Panc1 (cell line): ENCODE data around the gene CCDC159.

Experiments used
- POLR2AphosphoS5 ChIP-seq: IDR thresholded peaks from 2 replicates; pipeline ENCODE4 v1.6.1; 2012; ENCODE audit warnings: mild to moderate bottlenecking, low read depth, low read length, moderate library complexity
- REST ChIP-seq, 2 experiments: IDR thresholded peaks; 2 replicates each; pipeline ENCODE4 v1.6.1; 2011 to 2012; ENCODE audit warnings: low read depth in 2 of 2, control low read depth in 1 of 2, low read length in 1 of 2, mild to moderate bottlenecking in 1 of 2, moderate library complexity in 1 of 2; ENCODE audit not compliant: insufficient read depth in 1 of 2
- TCF7L2 ChIP-seq: IDR thresholded peaks from 2 replicates; pipeline ENCODE4 v1.6.1; 2011; ENCODE audit warnings: mild to moderate bottlenecking, low read depth, low read length, inconsistent platforms
- TF ChIP-seq, protein P1 (sequence below): fragments of 450-650 bp; IDR thresholded peaks from 2 replicates; pipeline ENCODE4 v1.5.1; 2017; ENCODE audit warnings: mild to moderate bottlenecking

GRCh38 chr19:11325544-11325943, 20.8 kb upstream of the CCDC159 start:
- TF ChIP-seq, protein P1, sequence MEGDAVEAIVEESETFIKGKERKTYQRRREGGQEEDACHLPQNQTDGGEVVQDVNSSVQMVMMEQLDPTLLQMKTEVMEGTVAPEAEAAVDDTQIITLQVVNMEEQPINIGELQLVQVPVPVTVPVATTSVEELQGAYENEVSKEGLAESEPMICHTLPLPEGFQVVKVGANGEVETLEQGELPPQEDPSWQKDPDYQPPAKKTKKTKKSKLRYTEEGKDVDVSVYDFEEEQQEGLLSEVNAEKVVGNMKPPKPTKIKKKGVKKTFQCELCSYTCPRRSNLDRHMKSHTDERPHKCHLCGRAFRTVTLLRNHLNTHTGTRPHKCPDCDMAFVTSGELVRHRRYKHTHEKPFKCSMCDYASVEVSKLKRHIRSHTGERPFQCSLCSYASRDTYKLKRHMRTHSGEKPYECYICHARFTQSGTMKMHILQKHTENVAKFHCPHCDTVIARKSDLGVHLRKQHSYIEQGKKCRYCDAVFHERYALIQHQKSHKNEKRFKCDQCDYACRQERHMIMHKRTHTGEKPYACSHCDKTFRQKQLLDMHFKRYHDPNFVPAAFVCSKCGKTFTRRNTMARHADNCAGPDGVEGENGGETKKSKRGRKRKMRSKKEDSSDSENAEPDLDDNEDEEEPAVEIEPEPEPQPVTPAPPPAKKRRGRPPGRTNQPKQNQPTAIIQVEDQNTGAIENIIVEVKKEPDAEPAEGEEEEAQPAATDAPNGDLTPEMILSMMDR, result no peak
- TF ChIP-seq POLR2AphosphoS5 (no peak), REST (IDR thresholded peaks at IDR 0.05; ENCODE audit: insufficient read depth in 1 of 2, low read depth in 2 of 2, low read length in 1 of 2) (no peak), TCF7L2 (no peak)
